Esophagus muscularis mucosa (tissue), 4 donors: ENCODE results near the gene EPHA2. TPM values are rescaled to one million over a fixed set of nuclear protein-coding genes. Genes with fewer than 3 reads are reported as not detected.

ENCODE experiments used
- DNase-seq: peaks from one replicate; pipeline ENCODE4 v3.0.0-alpha.2; 2017; ENCODE audit errors: extremely low spot score
- H3K27ac ChIP-seq, 4 donors: fragments of 200-600 bp; sonication (generic); replicated peaks in 1 of 4; 1 replicate in 3 of 4; 2 replicates in 1 of 4; pipeline ENCODE4 v1.5.1; 2016 to 2019; ENCODE audit warnings: mild to moderate bottlenecking in 1 of 4
- H3K27me3 ChIP-seq, 4 donors: fragments of 200-600 bp; sonication (generic); one replicate each; pipeline versions ENCODE4 v1.5.1 to v1.6.0; 2016 to 2019
- H3K36me3 ChIP-seq, 4 donors: fragments of 200-600 bp; sonication (generic); one replicate each; pipeline ENCODE4 v1.5.1; 2016 to 2019
- H3K4me1 ChIP-seq, 4 donors: fragments of 200-600 bp; sonication (generic); one replicate each; pipeline ENCODE4 v1.5.1; 2016 to 2019
- H3K4me3 ChIP-seq, 4 donors: fragments of 200-600 bp; sonication (generic); 1 replicate in 2 of 4; 2 replicates in 2 of 4; pipeline ENCODE4 v1.5.1; 2016 to 2019; ENCODE audit warnings: mild to moderate bottlenecking in 4 of 4, moderate library complexity in 1 of 4
- H3K9me3 ChIP-seq, 4 donors: fragments of 200-600 bp; sonication (generic); 1 replicate in 3 of 4; 2 replicates in 1 of 4; pipeline ENCODE4 v1.5.1; 2016 to 2019
- CTCF ChIP-seq, 3 experiments: fragments of 200-600 bp in 2 of 3; fragments of 450-650 bp in 1 of 3; sonication (generic) in 2 of 3; IDR thresholded peaks; one replicate each; pipeline ENCODE4 v1.5.1; 2017 to 2019; ENCODE audit warnings: antibody characterized with exemption in 3 of 3, mild to moderate bottlenecking in 2 of 3, moderate library complexity in 1 of 3
- EP300 ChIP-seq: sonication (generic); formaldehyde crosslinking; IDR thresholded peaks from one replicate; pipeline ENCODE4 v1.6.1; 2017; ENCODE audit warnings: antibody characterized with exemption
- POLR2A ChIP-seq: fragments of 450-650 bp; IDR thresholded peaks from one replicate; pipeline ENCODE4 v1.6.1; 2017; ENCODE audit warnings: antibody characterized with exemption, moderate library complexity, mild to moderate bottlenecking, low read depth
- POLR2AphosphoS5 ChIP-seq, 2 donors: sonication (generic); formaldehyde crosslinking; IDR thresholded peaks; one replicate each; pipeline ENCODE4 v1.6.1; 2017; ENCODE audit warnings: antibody characterized with exemption in 2 of 2
- WGBS: methylation state at CpG from one replicate; pipeline ENCODE4 v1.1.5; 2018; 5-methylcytosine and 5-hydroxymethylcytosine counted together
- intact Hi-C: fragments of 100-400 bp; cut with DNase I; formaldehyde crosslinking; loops from one replicate; pipeline ENCODE4 v1.15.1; 2023
- total RNA-seq, 4 donors: library from RNA; depleted of rRNA; stranded (reverse); fragments of >200 nt; gene quantifications; one replicate each; pipeline versions ENCODE4 v1.1.0 to v1.2.1, GENCODE V29; 2016

Gene EPHA2
- total RNA-seq, 4 donors from 2014 or later, result 5.8 to 15.7 (median 11.3) TPM

- peaks cover 0 to 24% (median 16%) of the 10 kb centered on the region in 4 donors for H3K36me3 ChIP-seq
- intact Hi-C loops, result no loop called here
- H3K27me3 ChIP-seq, result no peaks in the 10 kb centered on the region
- peak overlapping the region; percentile 79 to 89 (median 84) for H3K27ac ChIP-seq
- peaks cover 51 to 67% (median 60%) of the 10 kb centered on the region in 4 donors for H3K4me1 ChIP-seq
- no peak for DNase-seq
- TF ChIP-seq POLR2AphosphoS5 (IDR thresholded peaks at IDR 0.05) (no peak), POLR2A (no peak)
- peak overlapping the region; percentile 63 to 72 (median 70) for H3K4me3 ChIP-seq
- WGBS, result 83% methylated on average over 13 of the region's 13 CpGs
- no peaks in the 10 kb centered on the region for H3K9me3 ChIP-seq
Measured at GRCh38 chr1:16153096-16153998, 2.5 kb downstream of the EPHA2 start.

- DNase-seq, result no peak
- Histone ChIP-seq H3K36me3 (peaks cover 0 to 32% (median 21%) of the 10 kb centered on the region in 4 donors), H3K27me3 (no peaks in the 10 kb centered on the region), H3K4me1 (peaks cover 56 to 72% (median 64%) of the 10 kb centered on the region in 4 donors), H3K4me3 (peak overlapping the region; percentile 63 to 72 (median 70)), H3K27ac (peak overlapping the region; percentile 79 to 89 (median 84)), H3K9me3 (no peaks in the 10 kb centered on the region)
- no peak for TF ChIP-seq CTCF (IDR thresholded peaks at IDR 0.05)
- TF ChIP-seq POLR2A, result no peak
- TF ChIP-seq POLR2AphosphoS5 (IDR thresholded peaks at IDR 0.05), result no peak
- no peak for TF ChIP-seq EP300
- WGBS, result 75% methylated on average over 7 of the region's 16 CpGs
- intact Hi-C loops, result no loop called here
Measured at GRCh38 chr1:16152481-16153087, 3.3 kb downstream of the EPHA2 start.

DNA sequence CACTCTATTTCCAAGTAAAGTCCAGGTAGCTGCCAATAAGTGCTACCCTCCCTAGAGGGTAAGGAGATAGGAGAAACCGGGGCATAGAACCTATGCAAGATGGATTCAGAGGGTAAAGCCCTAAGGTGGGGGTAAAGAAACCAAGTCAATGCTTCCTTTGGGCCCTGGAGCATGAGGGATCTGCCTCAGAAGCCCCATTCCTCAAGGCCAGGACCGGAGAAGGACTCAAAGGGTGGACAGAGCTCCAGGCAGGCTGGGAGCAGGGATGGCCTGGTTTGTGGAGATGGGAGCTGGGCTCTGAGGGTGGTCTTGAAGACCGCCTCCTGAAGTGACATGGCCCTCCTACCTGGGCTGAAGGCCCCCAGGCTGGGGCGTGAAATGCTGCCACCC lies 3.9 kb downstream of the EPHA2 start:
- intact Hi-C loops, result no loop called here
- TF ChIP-seq EP300 (no peak), POLR2AphosphoS5 (IDR thresholded peaks at IDR 0.05) (no peak), CTCF (IDR thresholded peaks at IDR 0.05) (no peak), POLR2A (no peak)
- 87% methylated on average over 2 of the region's 4 CpGs for WGBS
- H3K4me3 ChIP-seq, result peak overlapping the region in 3 of 4 donors; percentile 63 to 72 (median 68)
- H3K4me1 ChIP-seq, result peaks cover 62 to 78% (median 70%) of the 10 kb centered on the region in 4 donors
- H3K9me3 ChIP-seq, result no peaks in the 10 kb centered on the region
- no peaks in the 10 kb centered on the region for H3K27me3 ChIP-seq
- peak overlapping the region in 3 of 4 donors; percentile 79 to 86 (median 83) for H3K27ac ChIP-seq
- DNase-seq, result no peak
- H3K36me3 ChIP-seq, result peaks cover 0 to 38% (median 22%) of the 10 kb centered on the region in 4 donors

DNA sequence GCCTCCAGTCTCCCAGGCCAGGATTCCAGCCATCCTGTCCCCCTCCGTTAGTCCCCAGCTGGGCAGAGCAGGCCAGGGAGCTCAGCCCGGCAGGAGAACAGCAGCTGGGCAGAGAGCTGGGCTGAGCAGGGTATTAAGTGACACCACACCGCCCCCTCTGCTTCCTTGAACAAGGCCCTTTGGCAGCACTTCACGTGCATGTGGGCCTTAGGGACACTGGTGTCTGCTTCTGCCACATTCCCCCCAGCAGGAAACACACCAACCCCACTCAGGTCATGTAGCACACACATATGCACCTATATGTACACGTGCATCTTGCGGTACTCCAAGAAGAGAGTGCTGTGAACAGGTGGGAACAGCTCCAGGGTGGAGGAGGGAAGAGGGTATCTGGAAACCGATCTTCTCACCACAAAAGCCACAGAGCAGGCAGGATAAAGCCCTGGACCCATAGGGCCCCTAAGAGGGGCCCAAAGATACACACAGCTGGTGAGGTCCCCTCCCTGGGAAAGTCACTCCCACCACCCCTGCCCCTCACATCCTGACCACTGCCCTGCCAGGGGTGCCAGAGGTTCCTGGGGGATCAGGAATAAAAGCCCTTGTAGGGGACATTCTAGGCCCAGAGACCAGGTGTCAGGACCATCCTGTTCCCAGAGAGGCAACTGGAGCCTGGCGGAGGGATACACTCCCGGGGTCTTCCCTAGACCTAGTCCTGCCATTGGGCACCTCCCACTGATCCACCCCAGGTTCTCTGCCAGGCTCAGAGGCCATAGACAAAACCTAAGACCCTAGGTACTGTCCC lies 4.5 kb downstream of the EPHA2 start:
- Histone ChIP-seq H3K4me1 (peaks cover 64 to 81% (median 73%) of the 10 kb centered on the region in 4 donors), H3K27me3 (no peaks in the 10 kb centered on the region), H3K4me3 (no peak overlapping the region), H3K9me3 (no peaks in the 10 kb centered on the region), H3K27ac (peak overlapping the region in 3 of 4 donors; percentile 79 to 86 (median 83)), H3K36me3 (peaks cover 0 to 42% (median 22%) of the 10 kb centered on the region in 4 donors)
- intact Hi-C loops, result no loop called here
- WGBS, result 55% methylated on average over 7 of the region's 9 CpGs
- no peak for TF ChIP-seq POLR2AphosphoS5 (IDR thresholded peaks at IDR 0.05)
- no peak for TF ChIP-seq CTCF (IDR thresholded peaks at IDR 0.05)
- TF ChIP-seq POLR2A, result no peak
- TF ChIP-seq EP300, result no peak
- no peak for DNase-seq
